Effector CD8-positive, alpha-beta T cell (primary cell): ENCODE measurements around the gene HNRNPH2.

Source experiments
- DNase-seq: peaks from one replicate; lab custom pipeline; 2025; lab: John Stamatoyannopoulos, UW

HNRNPH2 gene

GRCh38 chrX:101460669-101461068 is 52.6 kb downstream of the HNRNPH2 start:
- no peak for DNase-seq

- DNase-seq: no peak
Observed at GRCh38 chrX:101462892-101463291, 54.9 kb downstream of the HNRNPH2 start.
